HG03520 (cell line): ENCODE data around the gene PLCL1.
A peak's percentile ranks its signal among the peaks of the same experiment; 100 is the strongest.

Source experiments
- ATAC-seq: cut with Tn5 transposase; IDR thresholded peaks from one replicate; pipeline ENCODE4 v1.9.1; 2021; ENCODE audit warnings: mild to moderate bottlenecking, moderate library complexity; ENCODE audit not compliant: unreplicated experiment

PLCL1 gene

GRCh38 chr2:197949224-197949623, 144.8 kb downstream of the PLCL1 start:
- ATAC-seq, result no peak

GRCh38 chr2:197950006-197950405, 145.6 kb downstream of the PLCL1 start:
- ATAC-seq, result no peak

DNA sequence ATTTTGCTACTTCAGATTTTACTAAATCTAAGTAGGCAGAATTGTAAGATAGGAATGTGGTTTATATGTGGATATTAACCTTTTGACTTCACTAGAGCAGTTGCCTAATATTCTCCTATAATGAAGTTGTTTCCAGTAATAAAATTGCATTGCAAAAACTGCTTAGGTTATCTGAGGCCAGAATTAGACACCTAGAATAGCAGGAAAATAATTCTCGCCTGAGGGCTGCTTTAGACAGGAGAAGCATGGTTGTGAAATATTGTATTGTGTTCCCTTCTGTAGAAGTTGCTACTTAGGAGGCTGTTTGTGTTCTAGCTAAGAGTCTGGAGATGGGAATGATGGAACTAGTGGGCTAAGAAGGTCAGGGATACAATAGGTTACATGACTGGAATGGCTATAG, 146.3 kb downstream of the PLCL1 start:
- ATAC-seq, result no peak

GRCh38 chr2:197952540-197953202, 148.3 kb downstream of the PLCL1 start:
- no peak for ATAC-seq

DNA sequence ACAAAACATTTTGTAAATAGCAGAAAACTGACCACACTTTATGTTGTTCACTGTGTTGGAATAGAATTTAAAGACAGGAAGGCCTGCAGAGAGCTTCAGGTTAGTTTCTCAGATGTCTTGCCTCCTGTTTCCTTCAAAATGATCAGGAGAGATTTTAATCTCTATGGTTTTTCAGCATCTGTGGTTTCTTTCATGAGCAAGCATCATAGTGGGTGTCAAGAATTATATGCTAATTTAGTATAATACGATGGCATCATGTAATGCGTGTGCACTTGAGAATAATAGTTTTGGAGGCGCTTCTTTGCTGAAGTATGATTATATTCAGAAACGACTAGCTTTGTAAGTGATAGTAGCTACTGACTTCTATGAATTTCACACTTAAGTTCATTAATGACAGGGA, 149.9 kb downstream of the PLCL1 start:
- no peak for ATAC-seq

- no peak for ATAC-seq
These were observed 154.3 kb downstream of the PLCL1 start for GRCh38 chr2:197958592-197959150.

DNA sequence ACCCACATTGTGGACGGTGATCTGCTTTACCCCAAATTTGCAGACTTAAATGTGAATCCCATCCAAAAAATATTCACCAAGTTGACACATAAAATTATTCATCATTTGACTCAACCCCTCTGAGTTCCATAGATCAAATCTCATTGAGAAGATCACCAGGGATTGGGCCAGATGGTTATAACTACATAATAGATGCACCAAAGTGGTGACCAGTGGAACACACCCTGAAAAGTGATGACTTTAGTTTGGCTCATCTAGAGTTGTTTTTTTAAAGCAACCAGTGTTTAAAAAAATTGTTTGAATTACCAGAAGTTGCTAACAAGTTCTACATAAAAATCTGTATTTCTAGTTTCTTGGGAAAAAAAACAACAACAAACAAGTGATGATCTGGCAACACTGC, 155.0 kb downstream of the PLCL1 start:
- ATAC-seq, result no peak

DNA sequence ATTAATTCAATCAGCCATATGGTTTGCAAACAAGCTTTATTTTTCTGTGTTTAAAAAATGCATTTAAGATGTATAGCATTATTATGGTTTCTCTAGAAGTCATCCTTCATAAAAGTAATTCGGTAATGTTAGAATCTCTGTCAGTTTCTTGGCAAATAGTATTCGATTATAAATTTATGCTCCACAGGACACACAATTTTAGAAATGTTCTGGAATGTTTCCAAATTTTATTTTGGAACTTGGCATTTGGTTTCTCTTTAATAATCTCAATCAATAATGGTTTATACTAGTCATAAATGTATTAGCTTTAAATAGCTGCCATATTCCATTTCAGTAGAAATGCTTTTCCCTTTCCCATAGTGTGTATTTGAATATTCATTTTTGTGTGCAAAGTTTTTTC, 156.4 kb downstream of the PLCL1 start:
- no peak for ATAC-seq

GRCh38 chr2:197964720-197965119, 160.3 kb downstream of the PLCL1 start:
- ATAC-seq, result no peak

- ATAC-seq, result no peak
These were observed 161.4 kb downstream of the PLCL1 start for GRCh38 chr2:197965756-197966155.

- no peak for ATAC-seq
These were observed 165.0 kb downstream of the PLCL1 start for GRCh38 chr2:197969391-197969893.

DNA sequence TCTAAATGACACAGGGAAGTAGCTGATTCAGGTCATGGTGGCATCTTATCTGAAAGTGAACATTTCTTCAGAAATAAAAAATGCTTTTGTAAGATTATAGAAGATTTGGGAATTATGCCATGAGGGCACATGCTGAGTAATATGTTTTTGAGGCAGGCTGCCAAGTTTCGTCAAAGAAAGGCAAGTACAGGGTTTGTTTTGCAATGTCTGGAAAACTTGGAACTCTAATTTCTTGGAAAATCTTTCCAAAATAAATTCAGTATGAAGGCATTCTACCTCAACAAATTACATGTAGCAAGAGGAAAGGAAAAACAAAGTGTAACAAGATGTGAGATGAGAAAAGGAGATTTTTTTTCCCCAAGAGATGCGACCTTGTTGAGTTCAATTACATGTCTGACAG, 167.7 kb downstream of the PLCL1 start:
- no peak for ATAC-seq

GRCh38 chr2:197972587-197972986, 168.2 kb downstream of the PLCL1 start:
- ATAC-seq, result no peak

DNA sequence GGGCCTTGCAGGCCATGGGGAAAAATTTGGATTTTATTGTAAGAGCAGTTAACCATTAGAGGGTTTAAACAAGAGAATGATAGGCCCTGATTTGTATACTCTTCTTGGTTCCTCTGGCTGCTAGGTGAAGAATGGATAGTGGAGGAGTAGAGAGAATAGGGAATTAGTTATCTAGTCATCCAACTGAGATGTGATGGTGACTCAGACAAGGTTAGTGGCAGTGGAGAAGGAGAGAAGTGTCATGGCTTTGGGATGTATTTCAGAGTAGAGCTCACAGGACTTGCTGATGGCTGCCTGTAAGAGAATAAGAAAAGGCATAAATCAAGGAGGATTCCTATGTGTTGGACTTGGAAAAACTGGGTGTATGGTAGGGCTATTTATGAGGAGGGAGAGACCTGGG, 169.4 kb downstream of the PLCL1 start:
- no peak for ATAC-seq

DNA sequence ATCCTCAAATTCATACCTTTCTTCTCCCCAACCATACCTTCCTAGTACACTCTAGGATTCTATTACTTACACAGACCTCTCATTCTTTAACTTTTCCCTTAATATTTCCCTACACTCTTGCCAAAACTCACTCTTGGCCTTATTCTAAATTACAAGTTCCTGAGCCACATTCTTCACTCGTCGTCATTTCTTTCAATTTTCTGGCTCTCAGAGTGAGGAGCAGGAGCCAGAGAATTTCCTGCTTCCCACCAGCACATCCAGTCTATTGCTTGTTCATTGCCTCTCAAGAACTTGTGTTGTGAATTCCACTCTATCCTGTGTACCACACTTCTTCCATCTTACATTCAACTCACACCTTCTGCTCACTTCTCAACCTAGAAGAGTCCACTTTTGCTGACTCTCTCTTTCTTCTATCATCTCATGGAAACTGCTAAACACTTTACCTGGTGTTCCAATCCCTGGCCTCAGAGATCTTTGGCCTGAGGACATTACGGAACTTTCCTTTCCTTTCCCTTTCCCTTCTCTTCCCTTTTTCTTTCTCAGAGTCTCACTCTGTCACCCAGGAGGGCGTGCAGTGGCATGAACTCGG, 171.6 kb downstream of the PLCL1 start:
- no peak for ATAC-seq

- ATAC-seq, result no peak
These were observed 174.6 kb downstream of the PLCL1 start for GRCh38 chr2:197978971-197979370.

DNA sequence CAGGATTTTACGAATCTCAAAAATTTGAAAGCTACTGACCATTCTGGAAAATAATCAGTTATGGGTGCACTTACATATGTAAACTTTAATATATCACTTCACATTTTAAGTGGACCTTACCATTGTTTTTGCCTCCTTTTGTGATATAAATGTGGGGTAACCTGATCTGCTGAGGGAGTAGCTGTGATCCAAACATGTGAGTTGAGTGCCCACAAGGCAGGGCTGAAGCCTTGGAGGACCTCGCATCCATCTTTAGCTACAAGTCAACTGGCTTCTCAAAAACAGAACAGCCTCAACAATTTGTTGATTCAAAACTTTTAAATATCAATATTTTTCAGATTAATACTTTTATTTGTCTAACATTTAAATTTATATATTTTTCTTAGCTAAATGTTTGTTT, 178.2 kb downstream of the PLCL1 start:
- ATAC-seq, result no peak

- ATAC-seq, result no peak
These were observed 180.7 kb downstream of the PLCL1 start for GRCh38 chr2:197985029-197985638.

- ATAC-seq, result no peak
These were observed 182.6 kb downstream of the PLCL1 start for GRCh38 chr2:197986977-197987376.

GRCh38 chr2:197990356-197990755, 186.0 kb downstream of the PLCL1 start:
- no peak for ATAC-seq

- ATAC-seq, result peak; percentile 93
These were observed 188.2 kb downstream of the PLCL1 start for GRCh38 chr2:197992482-197993133.
